Smooth muscle cell of the brain vasculature (primary cell): Measurements from ENCODE around the gene THEM5.

ENCODE experiments used
- DNase-seq: peaks from one replicate; pipeline ENCODE4 v3.0.0-alpha.2; 2012; ENCODE audit warnings: low read depth, low spot score

THEM5 gene

DNA sequence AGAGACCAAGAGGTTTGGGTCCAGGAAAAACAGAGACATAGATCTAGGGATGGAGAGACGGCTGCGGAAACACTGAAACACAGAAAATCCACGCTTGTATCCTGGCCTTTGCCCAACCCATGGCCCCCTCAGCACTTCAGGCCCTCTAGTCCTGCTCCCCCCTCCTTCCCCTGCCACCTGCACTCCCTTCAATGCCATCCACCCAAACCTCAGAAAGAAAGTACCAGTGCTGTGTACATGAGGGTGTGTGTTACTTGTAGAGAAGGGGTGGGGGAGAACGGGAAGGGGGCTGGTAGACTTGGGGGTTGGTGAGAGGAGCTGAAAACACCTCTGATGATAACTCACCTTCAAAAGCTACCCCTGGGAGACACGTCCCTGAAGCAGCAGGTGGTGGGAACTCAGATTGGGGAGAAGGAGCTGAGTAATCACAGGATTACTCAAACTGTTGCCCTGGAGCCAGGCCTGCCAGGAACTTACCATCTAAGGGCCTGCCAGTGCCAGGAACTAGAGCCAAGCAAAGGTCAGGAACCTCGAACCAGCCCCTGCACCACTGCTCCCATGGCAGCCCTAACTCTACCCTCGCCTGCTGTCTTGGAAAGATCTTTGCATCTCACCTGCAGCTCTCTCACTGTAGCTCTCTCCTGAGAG lies 33.4 kb downstream of the THEM5 start:
- no peak for DNase-seq

DNA sequence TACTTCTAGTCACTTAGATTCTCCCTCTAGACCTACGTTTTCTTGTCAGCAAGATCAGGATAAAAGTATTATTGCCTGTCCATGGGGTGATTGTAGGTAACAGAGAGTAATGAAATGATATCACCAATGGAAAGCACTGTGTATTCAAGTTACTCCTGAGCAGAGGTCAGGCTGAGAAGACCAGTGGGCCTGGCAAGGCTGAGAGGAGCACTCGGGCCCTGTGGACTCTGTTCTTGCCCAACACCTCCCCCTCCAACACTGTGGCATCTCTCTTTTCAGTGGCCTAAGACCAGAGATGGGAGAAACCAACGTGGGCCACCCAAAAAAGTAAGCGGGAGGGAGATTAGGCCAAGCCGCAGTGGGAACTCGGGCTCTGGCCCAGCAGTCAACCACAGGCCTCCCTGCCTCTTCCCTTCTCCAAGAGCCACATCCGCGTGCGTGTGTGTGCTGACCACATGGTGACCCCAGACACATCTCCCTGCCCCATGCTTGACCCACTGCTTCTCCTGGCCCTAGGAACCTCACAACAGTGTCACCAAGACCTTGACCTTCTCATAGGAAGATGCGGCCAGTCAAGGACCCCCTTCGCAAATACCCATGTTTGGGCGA lies 34.2 kb downstream of the THEM5 start:
- DNase-seq: no peak

DNA sequence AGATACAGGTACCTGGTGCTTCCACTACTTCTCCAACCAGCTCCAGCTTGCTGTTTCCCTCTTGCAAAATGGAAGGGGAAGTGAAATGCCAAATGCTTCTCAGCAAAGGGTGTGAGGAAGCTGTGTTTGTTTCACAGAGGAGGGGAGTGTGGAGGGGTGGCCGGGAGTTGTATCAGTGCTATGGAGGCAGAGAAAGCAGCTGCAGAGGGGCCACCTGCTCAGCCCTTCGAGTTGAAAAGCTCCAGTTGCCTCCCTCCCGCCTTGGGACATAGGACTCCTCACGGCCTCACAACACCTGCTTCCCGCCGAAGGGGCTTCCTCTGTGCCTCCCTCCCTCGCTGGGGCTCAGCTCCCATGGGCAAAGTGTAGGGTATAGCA lies 36.2 kb downstream of the THEM5 start:
- no peak for DNase-seq

DNA sequence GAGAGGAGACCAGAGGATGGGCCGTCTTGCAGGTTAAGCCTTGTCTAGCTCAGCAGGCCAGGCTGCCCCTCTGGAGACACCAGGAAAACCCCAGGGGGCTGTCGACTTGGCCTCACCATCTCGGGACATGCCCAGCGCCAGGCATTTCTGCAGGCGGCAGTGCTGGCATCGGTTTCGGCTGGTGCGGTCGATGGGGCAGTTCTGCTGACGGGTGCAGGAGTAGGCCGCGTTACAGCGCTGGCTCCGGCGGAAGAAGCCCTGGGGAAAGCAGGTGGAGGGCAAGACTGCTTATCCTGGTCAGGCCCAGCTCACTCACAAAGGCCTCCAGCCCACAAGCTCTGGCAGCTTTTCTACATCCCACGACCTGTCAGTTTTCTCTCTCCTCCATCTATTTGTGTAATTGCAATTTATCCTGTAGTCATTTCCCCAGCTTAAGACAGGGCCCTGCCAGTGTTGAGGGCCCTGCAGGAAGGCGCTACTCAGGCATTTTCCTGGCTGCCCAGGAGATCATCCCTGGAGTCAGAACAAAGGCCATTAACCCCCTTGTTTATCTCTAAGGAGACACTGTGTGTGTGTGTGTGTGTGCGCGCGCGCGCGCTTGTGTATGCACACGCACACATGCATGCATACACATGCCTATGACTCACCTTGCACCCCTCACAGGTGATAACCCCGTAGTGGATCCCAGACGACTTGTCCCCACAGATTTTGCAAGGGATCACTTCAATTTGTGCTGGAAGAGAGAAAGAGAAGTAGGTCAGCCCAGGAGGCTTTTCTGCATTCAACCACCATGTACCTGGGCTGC lies 36.8 kb downstream of the THEM5 start:
- DNase-seq: no peak

DNA sequence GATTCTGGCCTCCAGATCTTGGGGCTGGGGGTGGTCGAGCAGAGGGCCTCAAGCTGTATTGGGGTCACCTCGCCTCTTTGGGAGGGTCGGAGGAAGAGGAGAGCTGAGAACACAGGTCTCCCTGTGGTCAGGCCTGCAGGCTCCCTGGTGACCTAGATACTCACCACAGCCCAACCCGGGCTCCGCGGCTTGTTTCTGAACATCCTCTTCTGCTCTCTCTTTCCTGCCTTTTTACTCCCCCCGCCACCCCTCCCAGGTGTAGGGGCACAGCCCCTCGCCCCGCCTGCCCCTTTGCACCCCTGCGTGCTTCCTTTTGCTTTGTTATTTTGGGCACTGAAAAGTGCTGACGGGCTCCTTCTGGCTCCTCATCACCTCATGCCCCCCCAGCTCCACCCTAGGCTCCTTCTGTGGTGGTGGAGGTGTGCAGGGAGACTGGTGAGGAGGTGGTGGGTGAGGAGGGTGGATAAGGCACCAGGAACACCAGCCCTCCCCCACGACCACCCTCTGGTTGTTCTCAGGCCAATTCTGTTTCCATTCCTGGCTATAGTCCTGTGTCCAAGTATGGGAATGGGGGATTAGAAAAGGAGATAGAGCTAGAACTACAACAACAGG lies 37.7 kb downstream of the THEM5 start:
- DNase-seq: no peak

DNA sequence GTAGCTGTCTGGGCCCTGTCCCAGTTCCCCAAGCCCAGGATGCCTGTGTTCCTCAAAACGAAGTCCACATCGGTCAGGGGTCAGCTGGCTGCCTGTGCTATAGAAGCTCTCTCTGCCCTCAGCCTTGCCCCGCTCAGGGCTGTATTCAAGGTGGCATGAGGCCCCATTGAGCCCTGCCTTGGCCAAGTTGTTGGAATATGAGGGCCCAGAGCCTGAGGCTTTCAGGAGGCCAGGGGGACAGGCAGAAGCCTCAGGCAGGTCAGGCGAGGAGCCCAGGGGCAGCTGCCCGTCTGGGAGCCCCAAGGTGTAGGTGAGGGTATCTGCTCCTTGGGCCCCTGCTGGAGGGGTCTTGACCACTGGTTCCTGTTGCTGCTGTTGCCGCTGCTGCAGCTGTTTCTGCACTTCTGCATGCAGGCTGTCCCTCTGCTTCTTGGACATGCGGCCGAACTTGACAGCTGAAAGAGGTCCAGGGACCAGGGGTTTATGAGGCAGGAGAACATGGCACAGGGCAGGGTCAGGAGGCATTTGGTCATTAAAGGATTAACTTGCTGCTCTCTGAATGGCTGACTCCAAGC lies 38.5 kb downstream of the THEM5 start:
- DNase-seq: no peak

DNA sequence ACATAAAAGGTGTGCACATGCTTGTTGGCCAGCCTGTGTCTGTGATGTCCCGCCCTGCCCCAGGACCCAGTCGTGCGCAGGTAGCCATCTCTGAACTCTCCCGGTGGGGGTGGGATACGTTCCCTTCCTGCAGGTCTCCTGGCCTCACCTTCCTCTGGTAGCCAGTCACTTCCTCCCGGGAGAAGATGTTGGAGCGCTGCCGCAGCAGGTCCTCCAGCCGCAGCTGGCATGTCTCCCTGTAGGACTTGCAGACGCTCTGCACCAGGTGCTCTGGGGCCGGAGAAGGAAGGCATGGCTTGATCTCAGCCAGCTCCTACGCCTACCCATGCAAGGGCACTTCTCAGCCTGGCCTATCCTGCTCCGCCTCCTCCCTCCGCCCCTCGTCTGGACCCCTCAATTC lies 39.1 kb downstream of the THEM5 start:
- DNase-seq: no peak

DNA sequence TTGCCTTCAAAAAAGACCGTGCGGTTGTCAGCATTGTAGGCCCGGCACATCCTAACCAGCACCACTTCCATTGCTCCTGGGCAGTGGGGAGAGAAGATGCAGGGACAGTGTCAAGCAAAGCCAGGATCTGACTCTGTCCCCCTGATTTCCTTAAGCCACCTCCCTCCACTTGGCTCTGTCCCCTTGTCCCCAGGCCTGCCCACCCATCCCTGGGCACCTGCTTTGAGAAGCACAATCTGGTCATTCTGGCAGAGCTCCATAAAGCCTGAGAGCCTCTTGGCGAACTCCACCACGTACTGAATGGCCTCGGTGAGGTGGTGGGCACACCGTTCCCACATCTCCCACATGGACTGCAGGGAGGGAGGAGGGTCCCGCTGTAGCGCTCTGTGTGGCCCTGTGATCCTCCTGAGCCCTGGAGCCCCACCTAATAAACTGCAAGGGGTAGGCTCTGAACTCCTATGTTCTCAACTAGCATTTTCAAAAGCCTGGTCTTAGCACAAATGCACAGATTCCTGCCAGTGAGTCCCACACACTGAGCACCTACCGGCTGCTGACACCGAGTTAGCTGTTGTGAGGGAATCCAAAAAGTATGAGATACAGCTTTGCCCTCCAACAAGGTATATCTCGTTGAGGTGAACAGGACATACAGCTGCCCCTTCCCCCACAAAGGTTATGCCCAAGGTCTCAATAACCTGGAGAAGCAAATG lies 40.1 kb downstream of the THEM5 start:
- no peak for DNase-seq

DNA sequence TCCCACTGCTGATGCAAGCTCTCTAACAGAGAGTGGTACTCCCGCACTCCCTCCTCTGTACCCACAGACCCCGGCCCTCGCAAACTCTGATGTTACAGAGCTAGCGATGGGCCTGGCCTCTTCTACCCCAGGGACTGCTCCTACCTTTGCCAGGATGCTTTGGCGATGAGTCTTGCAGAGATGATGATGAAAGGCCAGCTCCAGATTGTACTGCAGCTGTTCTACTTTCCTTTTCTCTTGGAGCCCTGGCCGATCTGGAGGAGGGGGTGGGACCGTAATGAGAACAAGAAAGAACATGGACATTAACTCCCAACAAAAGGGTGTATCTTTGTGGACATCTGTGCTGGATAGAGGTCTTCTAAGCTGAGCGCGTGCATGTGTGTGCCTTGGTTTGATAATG lies 42.3 kb downstream of the THEM5 start:
- no peak for DNase-seq

DNA sequence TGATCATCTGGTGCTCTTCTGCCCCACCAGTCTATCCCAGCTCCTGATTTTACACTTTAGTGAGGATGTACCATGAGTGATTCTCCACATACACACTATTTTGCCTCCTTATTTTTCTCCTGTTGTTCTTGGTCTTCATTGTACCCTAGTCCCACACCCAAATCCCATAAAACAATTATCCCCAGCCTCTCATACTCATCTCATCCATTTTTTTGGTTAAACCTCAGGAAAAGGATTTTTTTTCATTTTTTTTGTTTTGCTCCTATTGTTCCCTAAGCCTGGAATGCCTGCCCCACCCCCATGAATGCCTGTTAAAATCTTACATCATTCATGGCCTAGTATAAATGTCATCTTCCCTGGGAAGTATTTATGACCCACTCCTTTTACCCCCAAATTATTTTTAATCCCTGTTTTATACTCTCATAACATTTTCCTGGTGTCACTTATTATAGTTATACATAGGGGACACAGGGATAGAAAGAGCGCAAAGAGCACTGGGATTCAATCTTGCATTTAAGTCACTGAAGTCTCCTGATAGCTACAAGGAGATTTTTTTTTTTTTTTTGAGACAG lies 43.4 kb downstream of the THEM5 start:
- no peak for DNase-seq

DNA sequence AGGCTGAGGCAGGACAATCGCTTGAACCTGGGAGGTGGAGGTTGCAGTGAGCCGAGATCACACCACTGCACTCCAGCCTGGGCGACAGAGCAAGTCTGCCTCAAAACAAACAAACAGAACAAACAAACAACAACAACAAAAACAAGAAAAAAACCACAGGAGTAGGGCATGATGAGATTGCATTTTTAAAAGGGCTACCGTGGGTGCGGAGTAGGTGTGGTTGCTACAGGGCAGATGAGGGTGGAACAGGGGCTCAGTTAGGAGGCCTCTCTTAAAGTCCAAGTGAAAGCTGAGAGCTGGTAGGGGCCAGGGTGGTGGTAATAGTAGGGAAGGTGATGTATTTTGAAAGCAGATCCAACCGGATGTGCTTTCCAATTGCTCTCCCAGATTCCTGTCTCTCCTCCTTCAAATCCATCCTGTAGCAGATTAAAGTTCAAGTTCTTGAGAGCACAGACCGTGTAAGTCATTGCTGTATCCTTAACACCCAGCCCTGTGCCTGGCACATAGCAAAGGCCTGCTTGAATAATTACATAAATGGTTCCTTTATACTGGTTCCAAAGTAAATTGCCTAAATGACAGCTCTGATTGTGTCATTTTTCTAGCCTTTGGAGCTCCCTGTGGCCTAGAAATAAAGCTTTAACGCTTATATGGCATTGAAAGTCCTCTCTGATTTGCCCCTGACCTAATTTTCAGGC lies 44.1 kb downstream of the THEM5 start:
- DNase-seq: no peak

DNA sequence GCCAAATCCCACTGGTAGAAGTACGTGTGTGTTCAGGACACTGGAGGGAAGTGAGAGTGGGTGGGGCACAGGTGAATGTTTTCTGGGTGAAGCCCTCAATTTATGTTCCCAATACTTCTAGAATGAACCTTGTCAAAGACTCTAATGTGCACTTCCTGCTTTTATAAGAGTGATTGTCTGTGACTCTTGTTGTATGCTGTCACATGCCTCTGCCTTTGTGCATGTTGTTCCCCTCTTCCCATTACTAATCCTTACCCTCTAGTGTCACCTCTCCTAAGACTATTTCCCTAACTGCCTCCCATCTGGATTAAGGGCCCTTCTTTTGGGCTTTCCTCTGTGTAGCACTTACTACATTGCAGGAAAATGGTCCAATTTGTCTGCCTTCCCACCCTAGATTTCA lies 45.7 kb downstream of the THEM5 start:
- DNase-seq: no peak

DNA sequence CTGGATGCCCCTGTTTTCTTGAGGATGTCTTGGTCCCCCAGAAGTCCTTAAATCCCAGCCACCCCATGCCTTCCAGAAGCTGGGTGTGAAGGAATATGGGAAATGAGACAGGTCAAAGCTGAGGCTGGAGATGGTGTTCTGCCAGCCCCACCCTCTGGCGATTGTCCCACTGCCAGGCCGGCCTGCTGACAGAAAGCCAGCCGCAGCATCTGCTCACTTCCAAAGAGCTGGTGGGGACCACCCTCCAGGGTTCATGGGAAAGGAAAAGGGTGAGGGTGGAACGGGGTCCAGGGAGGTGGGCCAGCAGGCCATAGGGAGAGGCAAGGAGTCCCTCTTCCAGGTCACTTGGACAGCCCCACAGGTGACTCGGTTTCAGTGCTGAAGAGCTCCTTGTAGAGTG lies 46.4 kb downstream of the THEM5 start:
- no peak for DNase-seq

DNA sequence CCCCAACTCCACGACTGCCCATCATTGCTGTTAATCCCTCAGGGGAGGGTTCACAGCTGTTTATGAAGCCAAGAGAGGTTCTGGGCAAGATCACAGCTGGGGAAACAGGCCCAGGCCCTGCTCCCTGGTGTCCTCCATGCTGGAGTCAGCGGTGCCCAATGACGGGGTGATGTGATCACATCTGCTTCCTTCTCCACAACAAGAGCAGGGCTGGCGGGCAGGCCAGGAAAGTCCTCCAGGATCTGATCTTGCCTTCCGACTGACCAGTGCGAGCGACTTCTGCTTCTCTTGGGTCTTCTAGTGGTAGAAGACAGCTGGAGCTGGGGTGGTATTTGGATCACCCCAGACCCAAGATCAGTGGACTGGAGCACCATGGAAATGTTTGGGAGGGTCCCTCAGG lies 47.3 kb downstream of the THEM5 start:
- no peak for DNase-seq

DNA sequence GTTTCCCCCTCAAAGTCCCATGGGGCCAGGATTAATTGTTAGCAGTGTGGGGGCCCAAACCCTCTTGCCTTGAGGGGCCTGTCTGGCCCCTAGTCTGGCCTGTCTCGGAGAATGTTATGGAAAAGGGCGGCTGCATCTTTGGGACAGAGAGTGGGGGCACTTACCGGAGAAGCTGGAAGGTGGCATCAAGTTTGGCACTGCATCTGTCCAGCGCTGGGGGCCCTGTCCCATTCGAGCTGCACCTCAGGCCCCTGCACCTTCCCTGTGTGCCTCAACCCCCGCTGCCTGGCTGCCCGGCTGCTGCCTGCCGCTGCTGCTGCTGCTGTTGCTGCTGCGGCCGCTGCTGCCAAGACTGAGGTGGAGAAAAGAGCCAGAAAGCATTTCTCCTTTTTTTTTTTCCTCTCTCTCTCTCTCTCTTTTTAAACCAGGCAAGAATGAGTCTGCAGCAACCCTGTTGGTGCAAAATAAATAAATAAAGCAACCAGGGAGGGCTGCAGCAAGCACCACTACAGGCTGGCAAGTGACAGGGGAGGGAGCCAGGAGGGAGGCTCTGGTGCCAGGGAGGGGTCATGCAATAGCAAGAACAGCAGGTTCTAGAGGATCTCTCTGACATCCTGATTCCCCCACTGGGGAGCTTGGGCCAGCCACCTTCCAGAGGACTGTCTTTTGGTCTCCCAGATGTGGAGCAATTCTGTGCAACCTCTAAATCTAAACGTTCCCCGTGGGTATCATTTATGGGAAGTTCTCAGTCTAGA lies 48.3 kb downstream of the THEM5 start, which contains the start of gene LINGO4:
LINGO4 (minus strand) TSS at position 354 of the 755 bp plus-strand sequence. CDS start 2,715 bp downstream, outside the sequence.
- no peak for DNase-seq

DNA sequence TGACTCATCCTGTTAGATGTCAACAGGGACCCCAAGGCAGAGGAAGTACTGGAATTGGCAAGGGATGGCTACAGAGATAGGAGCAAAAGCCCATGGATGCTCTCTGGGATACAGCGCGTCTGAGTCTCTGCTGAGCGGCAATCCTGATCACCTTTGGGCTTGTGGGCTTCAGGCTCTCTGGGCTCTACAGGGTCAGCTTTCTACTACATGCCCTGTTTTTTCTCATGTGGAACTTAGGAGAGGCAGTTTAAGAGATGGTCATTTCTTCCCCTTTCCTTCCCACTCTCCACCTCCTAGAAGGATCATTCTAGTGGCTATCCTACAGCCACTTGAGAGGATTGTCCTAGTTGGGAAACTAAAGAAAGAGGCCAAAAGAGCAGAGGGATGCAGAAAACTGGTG lies 49.6 kb downstream of the THEM5 start:
- no peak for DNase-seq

DNA sequence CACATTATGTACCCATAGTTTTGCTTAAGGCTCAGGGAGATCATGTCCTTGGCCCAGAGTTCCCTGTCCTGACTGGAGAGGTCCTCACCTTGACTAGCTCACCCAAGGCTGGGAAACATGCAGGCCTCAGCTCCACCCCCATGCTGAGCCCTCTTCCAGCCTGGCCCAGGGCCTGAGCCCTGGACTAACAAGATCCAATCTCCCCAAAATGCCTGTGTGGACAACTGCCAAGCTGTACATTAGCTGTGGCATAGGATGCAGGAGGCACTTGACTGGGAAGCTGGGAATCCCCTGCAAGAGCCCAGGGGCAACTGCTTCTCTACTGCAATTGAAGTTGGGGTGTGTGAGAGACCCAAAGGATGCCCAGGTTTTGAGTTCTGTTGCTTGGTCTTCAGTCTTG lies 50.3 kb downstream of the THEM5 start:
- DNase-seq: no peak

DNA sequence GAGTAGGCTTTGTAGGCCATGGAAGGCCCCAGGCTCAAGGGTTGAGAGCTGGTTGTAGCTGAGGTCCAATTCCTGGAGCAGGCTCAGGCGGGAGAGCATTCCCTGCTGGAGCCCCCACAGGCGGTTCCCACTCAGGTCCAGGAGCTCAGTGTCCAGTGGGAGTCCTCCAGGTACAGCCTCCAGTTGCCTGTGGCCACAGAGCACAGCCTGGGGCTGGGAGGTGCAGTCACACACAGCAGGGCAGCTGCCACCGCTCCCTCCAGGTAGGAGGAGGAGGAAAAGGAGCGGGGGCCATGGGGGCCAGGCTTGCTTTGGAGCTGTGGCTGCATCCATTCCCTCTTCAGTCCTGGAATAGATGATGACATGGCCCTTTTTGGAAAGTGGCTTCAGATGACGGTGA lies 51.1 kb downstream of the THEM5 start:
- no peak for DNase-seq

DNA sequence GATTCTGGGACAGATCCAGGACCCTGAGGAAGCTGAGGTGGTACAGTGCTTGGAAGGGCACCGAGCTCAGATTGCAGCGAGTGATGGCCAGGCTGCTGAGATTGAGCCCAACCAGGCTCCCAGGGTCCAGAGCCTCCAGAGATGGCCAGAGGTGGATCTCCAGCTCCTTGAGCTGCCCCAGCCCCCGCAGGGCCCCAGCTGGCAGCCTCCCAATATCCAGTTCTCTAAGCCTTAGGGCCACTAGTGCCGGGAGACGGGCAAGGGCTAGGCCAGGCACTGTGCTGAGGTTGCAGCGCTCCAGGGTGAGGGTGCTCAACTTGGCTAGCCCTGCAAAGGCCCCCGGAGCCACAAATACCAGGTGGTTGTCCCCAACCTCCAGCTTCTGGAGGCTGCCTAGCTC lies 51.7 kb downstream of the THEM5 start:
- DNase-seq: no peak

DNA sequence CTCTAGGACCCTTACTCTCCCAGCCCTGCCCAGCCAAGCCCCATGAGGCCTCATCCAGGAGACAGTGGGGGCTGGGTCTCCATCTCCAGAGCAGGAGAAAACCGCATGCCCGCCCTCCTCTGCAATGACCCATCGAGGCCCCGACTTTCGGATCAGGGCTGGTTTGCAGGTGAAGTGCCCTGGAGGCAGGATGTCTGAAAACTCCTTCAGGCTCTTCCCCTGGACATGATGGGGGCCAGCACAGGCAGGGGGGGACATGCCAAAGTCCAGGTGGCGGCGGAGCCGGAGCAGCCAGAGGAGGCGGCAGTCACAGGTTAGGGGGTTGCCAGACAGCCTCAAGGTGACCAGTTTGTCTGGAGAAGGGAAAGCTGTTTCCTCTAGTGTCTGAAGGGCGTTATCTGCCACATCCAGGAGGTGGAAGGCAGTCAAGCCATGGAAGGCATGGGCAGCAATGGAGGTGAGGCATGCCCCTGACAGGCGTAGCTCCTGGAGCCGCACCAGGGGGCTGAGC lies 52.1 kb downstream of the THEM5 start:
- no peak for DNase-seq
